ENCODE results near the gene DUSP16.

GRCh38 chr12:12467688-12468261, 94.9 kb downstream of the DUSP16 start:
- TF ChIP-seq REST (IDR thresholded peaks at IDR 0.05) (no peak), KDM1A (IDR thresholded peaks at IDR 0.05; ENCODE audit: low read depth) (no peak), CTCF (IDR thresholded peaks at IDR 0.05) (no peak), SREBF2 (IDR thresholded peaks at IDR 0.05) (no peak), PBX3 (IDR thresholded peaks at IDR 0.05) (no peak), CHD2 (IDR thresholded peaks at IDR 0.05; ENCODE audit: low read length, partially characterized antibody) (no peak)

Measured in A549 (cell line).